GM12875 (cell line): Measurements from ENCODE around the gene ASTN2.

Experiments used
- H3K4me3 ChIP-seq: one replicate; pipeline ENCODE4 v1.5.1; 2011; ENCODE audit warnings: low read depth, low read length, control low read depth
- CTCF ChIP-seq: IDR thresholded peaks from 2 replicates; pipeline ENCODE4 v1.5.1; 2011; ENCODE audit warnings: low read depth, mild to moderate bottlenecking, control low read depth, inconsistent platforms, low read length, moderate library complexity, borderline replicate concordance; ENCODE audit not compliant: insufficient read depth

ASTN2 gene

GRCh38 chr9:117120061-117120460, 294.8 kb downstream of the ASTN2 start:
- H3K4me3 ChIP-seq: no peak overlapping the region
- TF ChIP-seq CTCF: no peak

- no peak overlapping the region for H3K4me3 ChIP-seq
- no peak for TF ChIP-seq CTCF
Observed at GRCh38 chr9:117116084-117116483, 298.8 kb downstream of the ASTN2 start.

- TF ChIP-seq CTCF: no peak
- no peak overlapping the region for H3K4me3 ChIP-seq
Observed at GRCh38 chr9:117114768-117115167, 300.1 kb downstream of the ASTN2 start.

GRCh38 chr9:117104716-117105495, 310.0 kb downstream of the ASTN2 start:
- no peak overlapping the region for H3K4me3 ChIP-seq
- no peak for TF ChIP-seq CTCF

GRCh38 chr9:117104206-117104605, 310.7 kb downstream of the ASTN2 start:
- TF ChIP-seq CTCF: no peak
- H3K4me3 ChIP-seq: no peak overlapping the region

GRCh38 chr9:117103438-117104110, 311.3 kb downstream of the ASTN2 start:
- TF ChIP-seq CTCF: no peak
- H3K4me3 ChIP-seq: no peak overlapping the region

- no peak overlapping the region for H3K4me3 ChIP-seq
- no peak for TF ChIP-seq CTCF
Observed at GRCh38 chr9:117101008-117101407, 313.8 kb downstream of the ASTN2 start.
